Breast epithelium (tissue), 4 donors: ENCODE measurements around the gene CHRM5. TPM values are rescaled to one million over a fixed set of nuclear protein-coding genes. Genes with fewer than 3 reads are reported as not detected.

Experiments
- DNase-seq, 2 donors: peaks; one replicate each; pipeline ENCODE4 v3.0.0-alpha.2; 2019; ENCODE audit warnings: low spot score in 2 of 2
- H3K27ac ChIP-seq, 2 donors: fragments of 200-600 bp; sonication (generic) in 1 of 2; one replicate each; pipeline ENCODE4 v1.5.1; 2016 to 2019; ENCODE audit warnings: mild to moderate bottlenecking in 1 of 2
- H3K27me3 ChIP-seq, 2 donors: fragments of 200-600 bp; sonication (generic) in 1 of 2; one replicate each; pipeline versions ENCODE4 v1.5.1 to v1.6.0; 2017 to 2019; ENCODE audit warnings: control low read depth in 1 of 2, mild to moderate bottlenecking in 1 of 2
- H3K36me3 ChIP-seq: fragments of 200-600 bp; one replicate; pipeline ENCODE4 v1.5.1; 2019
- H3K4me1 ChIP-seq, 2 donors: fragments of 200-600 bp; sonication (generic); one replicate each; pipeline ENCODE4 v1.5.1; 2016 to 2019; ENCODE audit warnings: control low read depth in 1 of 2
- H3K4me3 ChIP-seq, 3 donors: fragments of 200-600 bp; sonication (generic); 1 replicate in 2 of 3; 2 replicates in 1 of 3; pipeline ENCODE4 v1.5.1; 2016 to 2019; ENCODE audit warnings: mild to moderate bottlenecking in 3 of 3, moderate library complexity in 2 of 3
- H3K9me3 ChIP-seq, 2 donors: fragments of 200-600 bp; sonication (generic) in 1 of 2; one replicate each; pipeline ENCODE4 v1.5.1; 2016 to 2019; ENCODE audit warnings: control low read depth in 1 of 2
- CTCF ChIP-seq, 3 donors: fragments of 450-650 bp; IDR thresholded peaks; one replicate each; pipeline ENCODE4 v1.5.1; 2016 to 2017; ENCODE audit warnings: antibody characterized with exemption in 3 of 3, mild to moderate bottlenecking in 3 of 3, moderate library complexity in 3 of 3
- POLR2A ChIP-seq: fragments of 450-650 bp; IDR thresholded peaks from one replicate; pipeline ENCODE4 v1.6.1; 2016; ENCODE audit warnings: antibody characterized with exemption, mild to moderate bottlenecking, moderate library complexity
- POLR2AphosphoS5 ChIP-seq, 3 donors: sonication (generic); formaldehyde crosslinking; IDR thresholded peaks; one replicate each; pipeline ENCODE4 v1.6.1; 2017; ENCODE audit warnings: antibody characterized with exemption in 3 of 3
- intact Hi-C: fragments of 100-400 bp; cut with DNase I; formaldehyde crosslinking; loops from one replicate; pipeline ENCODE4 v1.15.1; 2023; ENCODE audit warnings: low total_unique reads
- total RNA-seq, 3 donors: library from RNA; depleted of rRNA; stranded (reverse); fragments of >200 nt; gene quantifications; one replicate each; pipeline ENCODE4 v1.1.0, GENCODE V29; 2016

The CHRM5 gene
- total RNA-seq, 3 donors from 2014 or later: not detected

- Histone ChIP-seq H3K9me3 (no peaks in the 10 kb centered on the region), H3K27me3 (no peaks in the 10 kb centered on the region), H3K4me1 (no peaks in the 10 kb centered on the region), H3K27ac (no peak overlapping the region), H3K4me3 (no peak overlapping the region), H3K36me3 (no peaks in the 10 kb centered on the region)
- TF ChIP-seq POLR2A (no peak), POLR2AphosphoS5 (IDR thresholded peaks at IDR 0.05) (no peak), CTCF (IDR thresholded peaks at IDR 0.05) (no peak)
- DNase-seq: no peak
- intact Hi-C loops: loop anchor here (5.0 kb wide), 1 partner anchor 798 kb away; no protein-coding TSS in a partner anchor
Measured at GRCh38 chr15:33959844-33960548, 8.3 kb upstream of the CHRM5 start.

- no peak for TF ChIP-seq POLR2AphosphoS5 (IDR thresholded peaks at IDR 0.05)
- no peak for TF ChIP-seq CTCF (IDR thresholded peaks at IDR 0.05)
- DNase-seq: no peak
- intact Hi-C loops: no loop called here
Measured at GRCh38 chr15:33960549-33960935, 7.8 kb upstream of the CHRM5 start.

GRCh38 chr15:33963831-33964664 lies 4.2 kb upstream of the CHRM5 start:
- no peak for DNase-seq
- Histone ChIP-seq H3K4me3 (no peak overlapping the region), H3K4me1 (no peaks in the 10 kb centered on the region), H3K27ac (no peak overlapping the region), H3K36me3 (no peaks in the 10 kb centered on the region), H3K9me3 (no peaks in the 10 kb centered on the region), H3K27me3 (no peaks in the 10 kb centered on the region)
- intact Hi-C loops: no loop called here
- TF ChIP-seq POLR2A: no peak
- peak in 2 of 3 donors; percentile 22 to 32 for TF ChIP-seq CTCF (IDR thresholded peaks at IDR 0.05)

More at GRCh38 chr15:33960549-33960935, 7.8 kb upstream of the CHRM5 start:
- Histone ChIP-seq H3K36me3 (no peaks in the 10 kb centered on the region), H3K27ac (no peak overlapping the region), H3K27me3 (no peaks in the 10 kb centered on the region), H3K4me1 (no peaks in the 10 kb centered on the region), H3K9me3 (no peaks in the 10 kb centered on the region), H3K4me3 (no peak overlapping the region)

GRCh38 chr15:33964665-33965040 lies 3.6 kb upstream of the CHRM5 start:
- TF ChIP-seq POLR2AphosphoS5 (IDR thresholded peaks at IDR 0.05) (no peak), CTCF (IDR thresholded peaks at IDR 0.05) (no peak), POLR2A (no peak)
- Histone ChIP-seq H3K27ac (no peak overlapping the region), H3K4me1 (no peaks in the 10 kb centered on the region), H3K4me3 (no peak overlapping the region), H3K9me3 (no peaks in the 10 kb centered on the region), H3K27me3 (no peaks in the 10 kb centered on the region), H3K36me3 (no peaks in the 10 kb centered on the region)
- intact Hi-C loops: no loop called here
- DNase-seq: no peak

- DNase-seq: no peak
- H3K4me1 ChIP-seq: no peaks in the 10 kb centered on the region
- no peaks in the 10 kb centered on the region for H3K27me3 ChIP-seq
- TF ChIP-seq CTCF (IDR thresholded peaks at IDR 0.05) (no peak), POLR2AphosphoS5 (IDR thresholded peaks at IDR 0.05) (no peak), POLR2A (no peak)
- H3K4me3 ChIP-seq: no peak overlapping the region
- H3K27ac ChIP-seq: no peak overlapping the region
- H3K36me3 ChIP-seq: no peaks in the 10 kb centered on the region
- H3K9me3 ChIP-seq: no peaks in the 10 kb centered on the region
- intact Hi-C loops: no loop called here
Measured at GRCh38 chr15:33968821-33969220, 524 bp downstream of the CHRM5 start.
